H9 (cell line): ENCODE results near the gene RAP1GAP2. TPM values are rescaled to one million over a fixed set of nuclear protein-coding genes. Genes with fewer than 3 reads are reported as not detected.

Experiments
- DNase-seq: peaks from one replicate; pipeline ENCODE4 v3.0.0-alpha.2; 2017
- H2AFZ ChIP-seq: one replicate; pipeline ENCODE4 v1.6.1; 2013; ENCODE audit warnings: mild to moderate bottlenecking, low read length, control low read depth, moderate library complexity
- H2AK5ac ChIP-seq: 2 replicates; pipeline ENCODE4 v1.6.1; 2013; ENCODE audit warnings: low read length, control low read depth, mixed read lengths; ENCODE audit not compliant: insufficient read length
- H2BK120ac ChIP-seq: one replicate; pipeline ENCODE4 v1.6.1; 2013; ENCODE audit warnings: low read depth, mild to moderate bottlenecking, low read length, control low read depth, inconsistent platforms; ENCODE audit not compliant: poor library complexity, severe bottlenecking
- H2BK12ac ChIP-seq: 2 replicates; pipeline ENCODE4 v1.6.1; 2013; ENCODE audit warnings: low read length, control low read depth, mixed read lengths, low read depth; ENCODE audit not compliant: insufficient read length
- H2BK15ac ChIP-seq: 2 replicates; pipeline ENCODE4 v1.6.1; 2013; ENCODE audit warnings: low read depth, low read length, control low read depth
- H2BK20ac ChIP-seq: one replicate; pipeline ENCODE4 v1.6.1; 2013; ENCODE audit warnings: low read depth, mild to moderate bottlenecking, low read length, control low read depth, inconsistent platforms; ENCODE audit not compliant: poor library complexity, severe bottlenecking
- H2BK5ac ChIP-seq: 2 replicates; pipeline ENCODE4 v1.6.1; 2013; ENCODE audit warnings: low read length, control low read depth, mixed read lengths; ENCODE audit not compliant: insufficient read length
- H3K14ac ChIP-seq: 2 replicates; pipeline ENCODE4 v1.6.1; 2013; ENCODE audit warnings: low read length, control low read depth; ENCODE audit not compliant: insufficient read depth
- H3K18ac ChIP-seq: 2 replicates; pipeline ENCODE4 v1.6.1; 2013; ENCODE audit warnings: low read depth, mild to moderate bottlenecking, mixed read lengths, low read length, control low read depth; ENCODE audit not compliant: insufficient read length
- H3K23ac ChIP-seq: 2 replicates; pipeline ENCODE4 v1.6.1; 2013; ENCODE audit warnings: low read length, control low read depth, mixed read lengths, low read depth; ENCODE audit not compliant: insufficient read length
- H3K23me2 ChIP-seq: 2 replicates; pipeline ENCODE4 v1.6.1; 2013; ENCODE audit warnings: low read depth, mild to moderate bottlenecking, mixed read lengths, low read length, control low read depth; ENCODE audit not compliant: insufficient read length, poor library complexity, severe bottlenecking
- H3K27ac ChIP-seq: 2 replicates; pipeline ENCODE4 v1.5.1; 2013; ENCODE audit warnings: low read length, control low read depth, mixed read lengths, low read depth; ENCODE audit not compliant: insufficient read length
- H3K27me3 ChIP-seq: 2 replicates; pipeline ENCODE4 v1.6.1; 2013; ENCODE audit warnings: low read length, control low read depth, inconsistent platforms; ENCODE audit not compliant: insufficient read depth
- H3K4ac ChIP-seq: 2 replicates; pipeline ENCODE4 v1.6.1; 2013; ENCODE audit warnings: low read depth, mild to moderate bottlenecking, control low read depth, inconsistent platforms, low read length, moderate library complexity
- H3K4me1 ChIP-seq: 2 replicates; pipeline ENCODE4 v1.6.1; 2013; ENCODE audit warnings: low read length, control low read depth, inconsistent platforms; ENCODE audit not compliant: insufficient read depth
- H3K4me2 ChIP-seq: 2 replicates; pipeline ENCODE4 v1.6.1; 2013; ENCODE audit warnings: low read length, control low read depth, mixed read lengths; ENCODE audit not compliant: insufficient read length, insufficient read depth
- H3K56ac ChIP-seq: 2 replicates; pipeline ENCODE4 v1.6.1; 2013; ENCODE audit warnings: low read depth, mild to moderate bottlenecking, mixed read lengths, low read length, control low read depth; ENCODE audit not compliant: insufficient read length
- H3K79me1 ChIP-seq: 2 replicates; pipeline ENCODE4 v1.6.1; 2013; ENCODE audit warnings: low read depth, mild to moderate bottlenecking, moderate library complexity, low read length, control low read depth, inconsistent platforms; ENCODE audit not compliant: insufficient read depth, poor library complexity, severe bottlenecking
- H3K79me2 ChIP-seq: 2 replicates; pipeline ENCODE4 v1.6.1; 2013; ENCODE audit warnings: low read length, control low read depth, inconsistent platforms; ENCODE audit not compliant: insufficient read depth
- H3K9ac ChIP-seq: 2 replicates; pipeline ENCODE4 v1.6.1; 2013; ENCODE audit warnings: low read length, control low read depth, mixed read lengths; ENCODE audit not compliant: insufficient read length; ENCODE audit errors: extremely low read depth
- H3K9me3 ChIP-seq: one replicate; pipeline ENCODE4 v1.6.1; 2013; ENCODE audit warnings: low read depth, low read length, inconsistent platforms; ENCODE audit not compliant: control insufficient read depth
- H3T11ph ChIP-seq: one replicate; pipeline ENCODE4 v1.6.1; 2013; ENCODE audit warnings: mild to moderate bottlenecking, low read length, control low read depth, inconsistent platforms
- H4K20me1 ChIP-seq: one replicate; pipeline ENCODE4 v1.6.1; 2013; ENCODE audit not compliant: control insufficient read depth, insufficient read length, insufficient read depth
- H4K5ac ChIP-seq: 2 replicates; pipeline ENCODE4 v1.6.1; 2013; ENCODE audit warnings: low read depth, mild to moderate bottlenecking, mixed read lengths, low read length, control low read depth; ENCODE audit not compliant: insufficient read length
- H4K8ac ChIP-seq: replicated peaks from 2 replicates; pipeline ENCODE4 v1.6.1; 2013; ENCODE audit warnings: low read length, control low read depth, mixed read lengths, low read depth; ENCODE audit not compliant: insufficient read length
- H4K91ac ChIP-seq: 2 replicates; pipeline ENCODE4 v1.6.1; 2013; ENCODE audit warnings: low read depth, mild to moderate bottlenecking, moderate library complexity, mixed read lengths, low read length, control low read depth; ENCODE audit not compliant: insufficient read length
- H3K27ac Mint-ChIP-seq, 3 experiments: 2 replicates in 2 of 3; 3 replicates in 1 of 3; pipeline ENCODE4 v1.8.0; 2020 to 2021; ENCODE audit warnings: mixed read lengths in 3 of 3, mild to moderate bottlenecking in 1 of 3, moderate library complexity in 1 of 3
- H3K27me3 Mint-ChIP-seq: 2 replicates; pipeline ENCODE4 v1.8.0; 2021; ENCODE audit warnings: low read depth, mild to moderate bottlenecking, moderate library complexity, mixed read lengths
- H3K36me3 Mint-ChIP-seq, 3 experiments: 2 replicates in 2 of 3; 3 replicates in 1 of 3; pipeline ENCODE4 v1.8.0; 2020 to 2021; ENCODE audit warnings: low read depth in 3 of 3, mixed read lengths in 3 of 3; ENCODE audit not compliant: insufficient read depth in 1 of 3
- H3K4me1 Mint-ChIP-seq, 2 experiments: 2 replicates each; pipeline ENCODE4 v1.8.0; 2020; ENCODE audit warnings: mixed read lengths in 2 of 2
- H3K4me3 Mint-ChIP-seq, 2 experiments: 2 replicates in 1 of 2; 3 replicates in 1 of 2; pipeline ENCODE4 v1.8.0; 2020 to 2021; ENCODE audit warnings: mild to moderate bottlenecking in 2 of 2, mixed read lengths in 2 of 2, moderate library complexity in 1 of 2
- H3K9me3 Mint-ChIP-seq, 2 experiments: 2 replicates in 1 of 2; 3 replicates in 1 of 2; pipeline ENCODE4 v1.8.0; 2020; ENCODE audit warnings: mild to moderate bottlenecking in 2 of 2, mixed read lengths in 2 of 2, moderate library complexity in 1 of 2
- WGBS: extraction: QIAGEN DNeasy Blood & Tissue Kit; methylation state at CpG from one replicate; pipeline ENCODE4 v1.1.7; 2013; ENCODE audit warnings: missing lambda C conversion rate, low lambda C conversion rate, mixed read lengths; ENCODE audit not compliant: insufficient read length; ENCODE audit errors: extremely low coverage; 5-methylcytosine and 5-hydroxymethylcytosine counted together
- total RNA-seq: library from RNA; stranded (reverse); gene quantifications from 2 replicates; pipeline ENCODE4 v1.2.1, GENCODE V29; 2021
- TF ChIP-seq, protein P1 (sequence below): fragments of 200-600 bp; sonication (generic); conservative IDR thresholded peaks from 3 replicates; pipeline ENCODE4 v1.8.0; 2021; ENCODE audit warnings: antibody characterized with exemption, mild to moderate bottlenecking

Gene RAP1GAP2
- total RNA-seq, 1 experiment from 2014 or later: 33.8 TPM

GRCh38 chr17:3048727-3049471 lies 252.7 kb downstream of the RAP1GAP2 start:
- no peak overlapping the region for H2BK20ac ChIP-seq
- H2BK120ac ChIP-seq: no peak overlapping the region
- H2AK5ac ChIP-seq: no peak overlapping the region
- peak overlapping the region; percentile 50 for H2AFZ ChIP-seq
- peak overlapping the region; percentile 54 for H3K4me2 ChIP-seq
- no peaks in the 10 kb centered on the region for H3K79me1 ChIP-seq
- H3K23ac ChIP-seq: no peak overlapping the region
- no peaks in the 10 kb centered on the region for H3K79me2 ChIP-seq
- no peak overlapping the region for H4K91ac ChIP-seq
- H2BK15ac ChIP-seq: no peak overlapping the region
- no peaks in the 10 kb centered on the region; a peak in 2 of 7 replicates for H3K36me3 Mint-ChIP-seq
- peaks cover 7% of the 10 kb centered on the region; the same call in 1 of the 2 replicates for H3K27me3 Mint-ChIP-seq
- H4K5ac ChIP-seq: no peak overlapping the region
- H3K14ac ChIP-seq: peak overlapping the region; percentile 83
- no peak overlapping the region for H3K56ac ChIP-seq
- H3K4me3 Mint-ChIP-seq: peak overlapping the region; percentile 87 to 88
- H2BK12ac ChIP-seq: no peak overlapping the region
- H3K4ac ChIP-seq: no peak overlapping the region
- H2BK5ac ChIP-seq: no peak overlapping the region
- H3K4me1 Mint-ChIP-seq: peaks cover 4 to 8% of the 10 kb centered on the region in 2 experiments; a peak in 2 of 4 replicates
- TF ChIP-seq, protein P1, sequence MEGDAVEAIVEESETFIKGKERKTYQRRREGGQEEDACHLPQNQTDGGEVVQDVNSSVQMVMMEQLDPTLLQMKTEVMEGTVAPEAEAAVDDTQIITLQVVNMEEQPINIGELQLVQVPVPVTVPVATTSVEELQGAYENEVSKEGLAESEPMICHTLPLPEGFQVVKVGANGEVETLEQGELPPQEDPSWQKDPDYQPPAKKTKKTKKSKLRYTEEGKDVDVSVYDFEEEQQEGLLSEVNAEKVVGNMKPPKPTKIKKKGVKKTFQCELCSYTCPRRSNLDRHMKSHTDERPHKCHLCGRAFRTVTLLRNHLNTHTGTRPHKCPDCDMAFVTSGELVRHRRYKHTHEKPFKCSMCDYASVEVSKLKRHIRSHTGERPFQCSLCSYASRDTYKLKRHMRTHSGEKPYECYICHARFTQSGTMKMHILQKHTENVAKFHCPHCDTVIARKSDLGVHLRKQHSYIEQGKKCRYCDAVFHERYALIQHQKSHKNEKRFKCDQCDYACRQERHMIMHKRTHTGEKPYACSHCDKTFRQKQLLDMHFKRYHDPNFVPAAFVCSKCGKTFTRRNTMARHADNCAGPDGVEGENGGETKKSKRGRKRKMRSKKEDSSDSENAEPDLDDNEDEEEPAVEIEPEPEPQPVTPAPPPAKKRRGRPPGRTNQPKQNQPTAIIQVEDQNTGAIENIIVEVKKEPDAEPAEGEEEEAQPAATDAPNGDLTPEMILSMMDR: peak; percentile 87
- peak overlapping the region; percentile 74 to 97 (median 92); a peak in 5 of 7 replicates for H3K27ac Mint-ChIP-seq
- H4K20me1 ChIP-seq: no peaks in the 10 kb centered on the region
- peak overlapping the region; percentile 88 for H3K18ac ChIP-seq
- H4K8ac ChIP-seq: no peak overlapping the region
- no peaks in the 10 kb centered on the region for H3K9me3 ChIP-seq
- no peaks in the 10 kb centered on the region for H3K4me1 ChIP-seq
- H3K27me3 ChIP-seq: no peaks in the 10 kb centered on the region
- peaks cover 14 to 16% of the 10 kb centered on the region in 2 experiments for H3K9me3 Mint-ChIP-seq
- WGBS: no CpG with 5 or more reads among the region's 50 CpGs
- peak; percentile 100 for DNase-seq
- no peaks in the 10 kb centered on the region for H3K23me2 ChIP-seq
- no peak overlapping the region for H3T11ph ChIP-seq
- no peak overlapping the region for H3K27ac ChIP-seq
- peak overlapping the region; percentile 53 for H3K9ac ChIP-seq
